ENCODE results near the gene EMID1. TPM values are rescaled to one million over a fixed set of nuclear protein-coding genes. Genes with fewer than 3 reads are reported as not detected.
A peak's percentile ranks its signal among the peaks of the same experiment; 100 is the strongest.
"Not testable (repeated sequence)": the region's sequence is repeated elsewhere in the genome, so short reads cannot be mapped to it uniquely, and the experiment has no call there.

Gene EMID1
- total RNA-seq, 1 donor from 2014 or later = not detected

- Mint-ChIP-seq H3K4me3 (no peak overlapping the region), H3K36me3 (ENCODE audit: low read depth) (no peaks in the 10 kb centered on the region), H3K9me3 (peaks cover 6% of the 10 kb centered on the region), H3K27ac (no peak overlapping the region), H3K4me1 (no peaks in the 10 kb centered on the region), H3K27me3 (peaks cover 6% of the 10 kb centered on the region)
- CTCF ChIA-PET = interaction anchor here (1.0 to 1.6 kb wide), 2 partner anchors 12 kb away, joined by 3 to 6 read pairs; no protein-coding TSS in a partner anchor
- ATAC-seq (ENCODE audit: low read depth) (no peak), DNase-seq (no peak)
- POLR2A ChIA-PET = no interaction called here
- no peak for TF ChIP-seq CTCF (IDR thresholded peaks at IDR 0.05)
- intact Hi-C loops (cut with micrococcal nuclease) = no loop called here
Measured at GRCh38 chr22:29233277-29233877, 27.7 kb downstream of the EMID1 start.

- Mint-ChIP-seq H3K27me3 (peaks cover 20% of the 10 kb centered on the region), H3K9me3 (peaks cover 16% of the 10 kb centered on the region)
- H3K27ac Mint-ChIP-seq; ATAC-seq (ENCODE audit: low read depth); H3K36me3 Mint-ChIP-seq (ENCODE audit: low read depth); POLR2A ChIA-PET; DNase-seq; H3K4me1 Mint-ChIP-seq; H3K4me3 Mint-ChIP-seq; CTCF ChIA-PET: not testable (repeated sequence)
- intact Hi-C loops (cut with micrococcal nuclease) = loop anchor here (10.0 kb wide), 1 partner anchor 166 kb away; the partner anchor contains the start of gene KREMEN1
Measured at GRCh38 chr22:29240481-29240880, 34.8 kb downstream of the EMID1 start.

- DNase-seq = no peak
- H3K9me3 Mint-ChIP-seq = peaks cover 13% of the 10 kb centered on the region
- CTCF ChIA-PET = interaction anchor here (1.2 to 2.1 kb wide), 3 partner anchors 202 to 387 kb away, joined by 4 to 45 read pairs (median 29); no protein-coding TSS in a partner anchor
- H3K4me1 Mint-ChIP-seq = no peaks in the 10 kb centered on the region
- TF ChIP-seq CTCF (IDR thresholded peaks at IDR 0.05) = no peak
- H3K27me3 Mint-ChIP-seq = peaks cover 22% of the 10 kb centered on the region
- no peak overlapping the region for H3K4me3 Mint-ChIP-seq
- intact Hi-C loops (cut with micrococcal nuclease) = loop anchor here (2.0 to 10.0 kb wide), 4 partner anchors 77 to 641 kb away; partner anchors contain the start of gene KREMEN1
- ATAC-seq (ENCODE audit: low read depth) = no peak
- POLR2A ChIA-PET = no interaction called here
- H3K36me3 Mint-ChIP-seq (ENCODE audit: low read depth) = no peaks in the 10 kb centered on the region
- no peak overlapping the region for H3K27ac Mint-ChIP-seq
Measured at GRCh38 chr22:29243874-29244446, 38.3 kb downstream of the EMID1 start.

- POLR2A ChIA-PET = interaction anchor here (0.6 kb wide), 1 partner anchor 69 kb away, joined by 3 read pairs; no protein-coding TSS in a partner anchor
- Mint-ChIP-seq H3K36me3 (ENCODE audit: low read depth) (no peaks in the 10 kb centered on the region), H3K4me1 (no peaks in the 10 kb centered on the region), H3K27me3 (peaks cover 20% of the 10 kb centered on the region), H3K4me3 (no peak overlapping the region), H3K9me3 (peaks cover 8% of the 10 kb centered on the region), H3K27ac (no peak overlapping the region)
- TF ChIP-seq CTCF (IDR thresholded peaks at IDR 0.05) = no peak
- DNase-seq = no peak
- ATAC-seq (ENCODE audit: low read depth) = no peak
- CTCF ChIA-PET = interaction anchor here (0.7 to 2.1 kb wide), 22 partner anchors 8 to 644 kb away, joined by 3 to 45 read pairs (median 5); partner anchors contain the start of gene EMID1
- intact Hi-C loops (cut with micrococcal nuclease) = loop anchor here (1.0 to 10.0 kb wide), 9 partner anchors 22 to 642 kb away; partner anchors contain the start of genes KREMEN1 and RHBDD3
Measured at GRCh38 chr22:29244785-29245625, 39.3 kb downstream of the EMID1 start.

- POLR2A ChIA-PET = interaction anchor here (0.5 to 0.6 kb wide), 2 partner anchors 68 to 267 kb away, joined by 3 to 7 read pairs; no protein-coding TSS in a partner anchor
- intact Hi-C loops (cut with micrococcal nuclease) = loop anchor here (1.0 to 10.0 kb wide), 9 partner anchors 21 to 643 kb away; partner anchors contain the start of genes KREMEN1 and RHBDD3
- Mint-ChIP-seq H3K36me3 (ENCODE audit: low read depth) (no peaks in the 10 kb centered on the region), H3K9me3 (peaks cover 7% of the 10 kb centered on the region), H3K4me1 (no peaks in the 10 kb centered on the region), H3K27me3 (peaks cover 20% of the 10 kb centered on the region), H3K27ac (no peak overlapping the region), H3K4me3 (no peak overlapping the region)
- DNase-seq (peak; percentile 56), ATAC-seq (ENCODE audit: low read depth) (peak; percentile 99)
- CTCF ChIA-PET = interaction anchor here (0.6 to 2.1 kb wide), 24 partner anchors 9 to 645 kb away, joined by 3 to 45 read pairs (median 4); partner anchors contain the start of genes C22orf31 and EMID1
- TF ChIP-seq CTCF (IDR thresholded peaks at IDR 0.05) = peak; percentile 88
Measured at GRCh38 chr22:29245626-29246385, 40.1 kb downstream of the EMID1 start.

GRCh38 chr22:29247891-29248290, 42.2 kb downstream of the EMID1 start:
- not testable (repeated sequence) for H3K4me1 Mint-ChIP-seq; H3K27ac Mint-ChIP-seq; H3K4me3 Mint-ChIP-seq; H3K36me3 Mint-ChIP-seq (ENCODE audit: low read depth); ATAC-seq (ENCODE audit: low read depth); DNase-seq; H3K9me3 Mint-ChIP-seq
- POLR2A ChIA-PET = interaction anchor here (0.7 kb wide), 1 partner anchor 116 kb away, joined by 4 read pairs; no protein-coding TSS in a partner anchor
- intact Hi-C loops (cut with micrococcal nuclease) = loop anchor here (5.0 to 10.0 kb wide), 2 partner anchors 46 to 173 kb away; partner anchors contain the start of gene KREMEN1
- CTCF ChIA-PET = interaction anchor here (0.6 to 1.4 kb wide), 4 partner anchors 207 to 565 kb away, joined by 3 to 5 read pairs (median 3); no protein-coding TSS in a partner anchor
- H3K27me3 Mint-ChIP-seq = peaks cover 23% of the 10 kb centered on the region

Measured in activated B cell treated with CpG ODN at 0.5 μM for 24 hours (primary cell).